Stimulated activated CD8-positive, alpha-beta memory T cell treated with anti-CD3 and anti-CD28 coated beads, Interleukin-15, amount 100 ng/mL, for 4 hours (primary cell): Measurements from ENCODE around the gene SORCS2.

Experiments used
- DNase-seq, 2 donors: peaks; one replicate each; pipeline ENCODE4 v3.0.0-alpha.2; 2020; ENCODE audit warnings: low read depth in 2 of 2

Gene SORCS2

GRCh38 chr4:7325541-7325940 is 133.2 kb downstream of the SORCS2 start:
- no peak for DNase-seq

GRCh38 chr4:7326306-7326692 is 134.0 kb downstream of the SORCS2 start:
- DNase-seq: no peak

GRCh38 chr4:7326693-7327340 is 134.5 kb downstream of the SORCS2 start:
- DNase-seq: no peak

DNA sequence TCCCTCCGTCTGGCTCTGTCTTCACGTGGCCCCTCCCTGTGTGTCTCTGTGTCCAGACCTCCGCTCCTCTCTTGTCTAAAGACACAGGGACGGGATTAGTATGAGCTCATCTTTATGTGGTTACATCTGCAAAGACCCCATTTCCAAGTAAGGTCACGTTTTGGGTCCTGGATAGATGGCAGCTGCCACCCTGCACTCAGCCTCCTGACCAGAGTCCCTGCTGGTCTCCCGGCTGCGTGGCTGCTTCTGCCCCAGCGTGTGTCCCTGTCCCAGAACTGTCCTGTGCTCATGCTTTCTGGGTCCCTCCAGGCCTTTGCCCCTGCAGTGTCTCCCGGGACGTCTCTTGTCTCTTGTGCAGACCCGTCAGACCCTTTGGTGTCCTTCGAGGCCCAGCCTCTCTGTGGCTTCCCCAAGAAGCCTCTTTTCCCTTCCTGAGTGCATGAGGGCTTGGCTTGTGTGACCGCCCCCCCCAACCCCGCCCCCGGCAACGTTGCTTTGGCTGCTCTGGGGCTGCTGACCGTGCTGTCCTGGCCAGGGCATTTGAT is 135.1 kb downstream of the SORCS2 start:
- no peak for DNase-seq

DNA sequence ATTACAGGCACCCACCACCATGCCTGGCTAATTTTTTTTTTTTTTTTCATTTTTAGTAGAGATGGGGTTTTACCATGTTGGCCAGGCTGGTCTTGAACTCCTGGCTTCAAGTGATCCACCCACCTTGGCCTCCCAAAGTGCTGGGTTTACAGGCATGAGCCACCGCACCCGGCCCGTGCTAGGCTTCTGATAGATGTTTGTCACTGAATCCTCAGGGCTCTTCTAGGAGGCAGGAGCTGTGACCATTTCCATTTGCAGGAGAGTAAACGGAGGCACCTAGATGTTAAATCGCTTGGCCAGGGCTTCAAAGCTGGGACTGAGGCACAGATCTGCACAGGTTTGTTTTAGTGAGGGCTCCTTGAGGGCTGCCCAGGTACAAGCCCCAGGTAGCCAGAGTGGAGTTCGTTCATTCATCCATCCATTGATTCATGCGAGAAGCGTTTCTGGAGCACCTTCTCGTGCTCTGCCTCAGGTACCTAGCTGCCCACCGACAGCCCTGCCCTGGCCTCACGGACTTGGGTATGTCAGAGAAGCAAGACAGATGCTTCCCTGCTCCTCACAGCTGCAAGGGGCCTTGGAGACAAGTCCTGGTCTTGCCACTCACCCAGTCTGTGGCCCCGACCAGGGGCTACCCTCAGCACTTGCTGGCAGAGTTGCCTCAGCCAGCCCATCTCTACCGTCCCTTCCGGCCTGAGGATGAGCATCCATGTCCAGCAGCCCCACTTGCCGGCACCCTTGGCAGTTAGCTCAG is 136.0 kb downstream of the SORCS2 start:
- DNase-seq: no peak

- no peak for DNase-seq
These were observed 136.7 kb downstream of the SORCS2 start for GRCh38 chr4:7328913-7329638.

DNA sequence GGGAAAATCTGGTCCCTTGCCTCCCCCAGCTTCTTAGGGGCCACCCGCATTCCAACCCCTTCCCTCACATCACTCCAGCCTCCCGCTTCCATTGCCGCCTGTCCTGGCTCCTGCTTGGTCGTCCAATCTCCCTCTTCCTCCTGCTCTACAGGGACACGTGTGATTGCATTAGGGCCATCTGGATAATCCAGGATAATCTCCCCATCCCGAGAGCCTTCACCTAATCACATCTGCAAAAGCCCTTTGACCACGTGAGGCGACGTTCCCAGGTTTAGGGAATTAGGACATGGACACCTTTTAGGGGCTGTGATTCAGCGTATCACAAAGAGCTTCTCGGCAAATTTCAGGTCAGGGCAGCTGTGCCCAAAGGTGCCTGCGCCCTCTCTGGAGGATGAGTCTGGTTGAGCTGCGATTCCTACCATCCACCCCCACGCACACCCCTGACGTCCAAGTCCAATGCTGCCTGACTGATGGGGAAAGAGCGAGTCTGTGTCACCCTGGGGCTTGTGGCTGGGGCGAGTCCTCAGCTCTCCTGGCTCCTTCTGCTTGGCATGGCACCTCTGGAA is 137.8 kb downstream of the SORCS2 start:
- DNase-seq: no peak

DNA sequence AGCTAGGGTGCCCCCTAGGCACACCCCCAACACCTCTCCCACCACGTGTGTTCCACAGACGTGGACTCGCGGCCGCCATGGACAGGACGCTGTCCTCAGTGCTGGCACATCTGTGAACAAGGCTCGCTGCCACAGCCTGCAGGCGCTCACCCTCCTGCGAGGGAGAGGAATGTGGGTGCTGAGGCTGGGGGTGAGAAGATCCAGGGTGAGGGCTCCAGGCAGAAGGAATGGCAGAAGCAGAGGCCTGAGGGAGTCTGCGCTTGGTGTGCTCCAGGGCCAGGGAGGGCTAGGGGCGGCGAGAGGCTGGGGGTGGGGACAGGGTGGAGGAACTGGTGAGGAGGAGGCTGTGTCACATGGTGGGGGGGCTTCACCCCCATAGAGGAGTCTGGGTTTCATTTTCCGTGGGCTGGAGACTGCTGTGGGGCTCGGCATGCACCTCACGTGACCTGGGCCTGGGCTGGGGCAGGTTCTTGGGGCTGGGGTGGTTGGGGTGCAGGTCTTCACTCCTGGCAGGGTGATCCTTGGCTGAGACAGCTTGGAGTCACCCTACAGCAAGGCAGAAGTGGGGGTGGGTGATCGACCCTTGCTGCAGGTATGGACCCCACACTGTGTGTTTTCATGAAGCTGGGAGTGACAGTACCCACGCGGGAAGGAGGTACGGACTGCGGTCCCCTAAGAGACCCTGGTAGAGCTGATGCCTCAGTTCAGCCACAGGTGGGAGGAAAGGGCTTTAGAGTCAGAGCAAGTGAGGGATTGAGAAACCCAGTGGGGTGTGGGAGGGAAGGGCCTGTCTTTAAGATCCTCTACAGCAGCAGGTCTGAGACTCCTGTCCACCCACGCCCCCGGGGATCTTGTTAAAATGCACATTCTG is 138.7 kb downstream of the SORCS2 start:
- no peak for DNase-seq

DNA sequence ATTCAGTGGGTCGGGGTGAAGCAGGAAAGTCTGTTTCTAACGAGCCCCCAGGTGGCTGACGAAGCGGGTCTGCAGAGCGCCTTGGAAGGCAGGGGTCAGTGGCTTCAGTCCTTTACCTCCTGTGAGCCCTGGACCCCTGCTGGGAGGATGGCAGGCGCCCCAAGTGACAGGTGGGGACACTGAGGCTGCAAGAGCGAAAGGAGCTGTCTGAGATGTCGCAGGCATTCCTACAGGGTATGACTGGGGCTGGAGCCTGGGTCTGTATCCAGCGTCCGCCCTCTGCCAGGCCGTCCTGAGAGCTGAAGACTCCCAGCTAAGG is 139.3 kb downstream of the SORCS2 start:
- DNase-seq: no peak

- no peak for DNase-seq
These were observed 140.1 kb downstream of the SORCS2 start for GRCh38 chr4:7332216-7333023.

DNA sequence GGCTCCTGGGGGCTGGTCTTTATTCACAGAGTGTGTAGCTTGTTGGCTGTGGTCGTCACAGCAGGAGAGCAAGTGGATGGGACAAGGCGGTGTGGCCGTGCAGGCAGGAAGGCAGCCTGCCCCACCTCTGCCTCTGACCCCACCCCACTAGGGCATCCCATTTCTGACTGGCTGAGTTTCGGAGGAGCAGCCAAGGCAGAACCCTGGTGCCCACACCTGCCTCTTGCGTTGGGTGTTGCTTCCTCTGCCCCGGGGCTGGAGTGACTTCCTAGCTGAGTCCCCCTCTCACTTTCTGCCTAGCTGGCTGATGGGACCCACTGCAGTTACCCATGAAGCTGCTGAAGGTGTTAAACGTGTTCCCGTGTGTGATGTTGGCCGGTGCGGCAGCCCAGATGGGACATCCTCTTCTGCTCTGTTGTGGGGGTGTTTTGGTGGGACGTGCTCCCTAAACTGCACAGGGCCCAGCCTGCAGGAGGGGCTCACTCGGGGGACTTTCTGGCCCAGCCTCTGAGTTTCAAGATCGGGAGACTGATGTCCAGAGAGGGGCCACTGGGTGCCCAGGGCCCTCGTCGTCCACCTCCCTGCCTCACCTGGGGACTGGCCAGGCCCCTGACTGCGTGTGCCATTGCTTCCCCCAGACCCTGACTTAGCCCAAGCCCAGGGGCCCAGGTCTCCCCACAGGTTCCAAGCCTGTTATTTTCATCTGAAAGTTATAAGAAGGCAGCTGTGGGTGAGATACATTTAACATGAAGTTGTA is 140.9 kb downstream of the SORCS2 start:
- DNase-seq: no peak

GRCh38 chr4:7333801-7334421 is 141.6 kb downstream of the SORCS2 start:
- no peak for DNase-seq

GRCh38 chr4:7334521-7335275 is 142.4 kb downstream of the SORCS2 start:
- DNase-seq: no peak

GRCh38 chr4:7335344-7336066 is 143.2 kb downstream of the SORCS2 start:
- no peak for DNase-seq

- DNase-seq: no peak
These were observed 143.8 kb downstream of the SORCS2 start for GRCh38 chr4:7336067-7336569.

- no peak for DNase-seq
These were observed 144.4 kb downstream of the SORCS2 start for GRCh38 chr4:7336732-7337131.

DNA sequence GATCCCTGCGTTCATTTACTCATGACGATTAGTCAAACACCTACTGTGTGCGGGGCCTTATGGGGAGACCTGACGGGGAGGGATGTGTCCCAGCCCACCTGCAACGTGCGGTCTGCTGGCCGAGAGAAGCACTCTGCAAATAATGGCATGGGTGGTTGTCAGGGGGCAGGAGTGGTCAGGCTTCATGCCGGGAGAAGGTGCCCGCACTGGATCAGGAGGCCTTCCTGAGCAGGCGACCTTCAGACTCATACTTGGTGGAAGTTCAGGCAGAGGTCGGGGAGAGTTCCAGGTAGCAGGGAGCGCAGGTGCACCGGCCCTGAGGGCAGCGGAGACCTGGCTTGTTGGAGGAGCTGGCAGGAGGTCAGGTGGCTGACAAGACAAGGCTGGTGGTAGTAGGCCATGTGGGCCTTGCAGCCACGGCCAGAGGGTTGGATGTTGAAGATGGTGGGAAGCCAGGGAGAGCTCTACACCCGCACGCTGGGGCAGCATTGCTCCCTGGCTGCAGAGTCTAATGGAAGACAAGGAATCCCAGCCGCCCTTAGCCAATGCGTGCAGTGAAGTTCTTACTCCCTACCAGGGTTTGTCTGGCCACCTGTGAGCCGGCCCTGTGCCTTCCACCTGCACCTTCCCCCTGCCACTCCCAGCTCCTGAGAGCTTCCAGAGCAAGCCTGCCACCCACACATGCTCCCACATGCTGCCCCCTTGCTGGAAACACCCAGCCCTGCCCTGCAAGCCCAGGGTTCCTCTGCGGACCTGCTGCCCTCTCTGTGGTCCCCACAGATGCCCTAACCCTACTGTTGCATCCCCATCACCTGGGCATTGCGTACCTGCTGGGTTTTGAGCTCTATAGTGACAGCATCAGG is 145.1 kb downstream of the SORCS2 start:
- DNase-seq: no peak
